22Rv1 (cell line): Measurements from ENCODE around the gene NRXN3.

Experiments
- ZFX ChIP-seq: fragments of 450-650 bp; IDR thresholded peaks from 2 replicates; pipeline ENCODE4 v1.6.1; 2017; ENCODE audit warnings: antibody characterized with exemption, borderline replicate concordance
- TF ChIP-seq, protein P1 (sequence below): fragments of 450-650 bp; IDR thresholded peaks from 2 replicates; pipeline ENCODE4 v1.5.1; 2017; ENCODE audit warnings: mild to moderate bottlenecking

DNA sequence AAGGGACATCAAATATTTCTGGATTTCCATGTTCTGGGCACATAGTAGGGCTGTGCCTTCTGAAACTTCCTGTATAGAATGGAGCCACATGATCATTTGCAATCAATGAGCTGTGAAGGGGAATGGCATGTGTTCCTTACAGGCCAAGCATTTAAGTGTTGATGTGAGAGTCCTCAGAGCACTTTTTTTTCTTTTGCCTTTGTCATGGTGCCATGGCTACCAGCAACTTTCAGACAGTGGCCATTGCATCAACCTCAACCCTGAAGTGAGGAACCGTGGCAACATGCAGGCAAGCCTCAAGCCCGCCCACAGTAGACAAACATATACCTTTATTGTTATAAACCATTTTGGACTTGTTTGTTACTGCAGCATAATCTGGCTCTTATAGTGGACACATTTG, 948.1 kb downstream of the NRXN3 start:
- TF ChIP-seq, protein P1, sequence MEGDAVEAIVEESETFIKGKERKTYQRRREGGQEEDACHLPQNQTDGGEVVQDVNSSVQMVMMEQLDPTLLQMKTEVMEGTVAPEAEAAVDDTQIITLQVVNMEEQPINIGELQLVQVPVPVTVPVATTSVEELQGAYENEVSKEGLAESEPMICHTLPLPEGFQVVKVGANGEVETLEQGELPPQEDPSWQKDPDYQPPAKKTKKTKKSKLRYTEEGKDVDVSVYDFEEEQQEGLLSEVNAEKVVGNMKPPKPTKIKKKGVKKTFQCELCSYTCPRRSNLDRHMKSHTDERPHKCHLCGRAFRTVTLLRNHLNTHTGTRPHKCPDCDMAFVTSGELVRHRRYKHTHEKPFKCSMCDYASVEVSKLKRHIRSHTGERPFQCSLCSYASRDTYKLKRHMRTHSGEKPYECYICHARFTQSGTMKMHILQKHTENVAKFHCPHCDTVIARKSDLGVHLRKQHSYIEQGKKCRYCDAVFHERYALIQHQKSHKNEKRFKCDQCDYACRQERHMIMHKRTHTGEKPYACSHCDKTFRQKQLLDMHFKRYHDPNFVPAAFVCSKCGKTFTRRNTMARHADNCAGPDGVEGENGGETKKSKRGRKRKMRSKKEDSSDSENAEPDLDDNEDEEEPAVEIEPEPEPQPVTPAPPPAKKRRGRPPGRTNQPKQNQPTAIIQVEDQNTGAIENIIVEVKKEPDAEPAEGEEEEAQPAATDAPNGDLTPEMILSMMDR = no peak
- no peak for TF ChIP-seq ZFX
